Gastrocnemius medialis (tissue), 4 donors: ENCODE results near the gene TSPAN9. TPM values are rescaled to one million over a fixed set of nuclear protein-coding genes. Genes with fewer than 3 reads are reported as not detected.
A peak's percentile ranks its signal among the peaks of the same experiment; 100 is the strongest.

Source experiments
- ATAC-seq, 2 donors: fragments of 150-250 bp; one replicate each; pipeline ENCODE4 v1.9.1; 2016
- DNase-seq, 2 donors: peaks; one replicate each; pipeline ENCODE4 v3.0.0-alpha.2; 2019
- H3K27ac ChIP-seq, 4 donors: fragments of 200-600 bp; sonication (generic); 1 replicate in 1 of 4; 2 replicates in 3 of 4; pipeline ENCODE4 v1.5.1; 2016 to 2018; ENCODE audit warnings: mild to moderate bottlenecking in 2 of 4, moderate library complexity in 1 of 4
- H3K27me3 ChIP-seq, 3 donors: fragments of 200-600 bp; sonication (generic) in 2 of 3; 1 replicate in 1 of 3; 2 replicates in 2 of 3; pipeline versions ENCODE4 v1.5.1 to v1.6.0; 2016 to 2019; ENCODE audit warnings: mild to moderate bottlenecking in 1 of 3, moderate library complexity in 1 of 3
- H3K36me3 ChIP-seq, 2 donors: fragments of 200-600 bp; sonication (generic) in 1 of 2; one replicate each; pipeline ENCODE4 v1.5.1; 2017 to 2018
- H3K4me1 ChIP-seq, 2 donors: fragments of 200-600 bp; sonication (generic) in 1 of 2; one replicate each; pipeline ENCODE4 v1.5.1; 2016 to 2017; ENCODE audit warnings: mild to moderate bottlenecking in 2 of 2
- H3K4me3 ChIP-seq, 4 donors: fragments of 200-600 bp; sonication (generic) in 3 of 4; 1 replicate in 1 of 4; 2 replicates in 3 of 4; pipeline ENCODE4 v1.5.1; 2016 to 2019; ENCODE audit warnings: mild to moderate bottlenecking in 2 of 4
- H3K9me3 ChIP-seq, 3 donors: fragments of 200-600 bp; sonication (generic) in 2 of 3; 1 replicate in 1 of 3; 2 replicates in 2 of 3; pipeline ENCODE4 v1.5.1; 2016 to 2019
- CTCF ChIP-seq, 5 experiments: fragments of 450-650 bp in 3 of 5; fragments of 200-600 bp in 2 of 5; sonication (generic) in 2 of 5; IDR thresholded peaks in 4 of 5; conservative IDR thresholded peaks in 1 of 5; 1 replicate in 4 of 5; 2 replicates in 1 of 5; pipeline ENCODE4 v1.5.1; 2016 to 2019; ENCODE audit warnings: antibody characterized with exemption in 5 of 5, mild to moderate bottlenecking in 3 of 5, moderate library complexity in 3 of 5
- POLR2A ChIP-seq, 2 donors: fragments of 450-650 bp; IDR thresholded peaks; one replicate each; pipeline ENCODE4 v1.6.1; 2017; ENCODE audit warnings: antibody characterized with exemption in 2 of 2, mild to moderate bottlenecking in 2 of 2, moderate library complexity in 2 of 2
- in situ Hi-C, 4 donors: fragments of 200-750 bp; cut with MboI; loops; one replicate each; pipeline versions ENCODE4 v1.15.0 to v1.8.0; 2017; ENCODE audit warnings: low sequenced_read_pairs in 4 of 4
- intact Hi-C: fragments of 100-400 bp; cut with DNase I; formaldehyde crosslinking; loops from one replicate; pipeline ENCODE4 v1.15.1; 2023; ENCODE audit warnings: low total_unique reads
- total RNA-seq, 4 donors: library from RNA; depleted of rRNA; stranded (reverse); fragments of >200 nt; gene quantifications; one replicate each; pipeline versions ENCODE4 v1.1.0 to v1.2.3, GENCODE V29; 2016

Gene TSPAN9
- total RNA-seq, 4 donors from 2014 or later, result 4.7 to 9.4 (median 7.4) TPM

GRCh38 chr12:3228552-3228951, 151.4 kb downstream of the TSPAN9 start:
- TF ChIP-seq POLR2A (IDR thresholded peaks at IDR 0.05), result no peak
- no peak for TF ChIP-seq CTCF (IDR thresholded peaks at IDR 0.05 in 4 of 5, conservative IDR thresholded peaks at IDR 0.05 in 1 of 5)
- in situ Hi-C loops (no loop called here), intact Hi-C loops (no loop called here)
- H3K27ac ChIP-seq, result no peak overlapping the region
- H3K27me3 ChIP-seq, result no peaks in the 10 kb centered on the region
- H3K4me3 ChIP-seq, result no peak overlapping the region
- H3K9me3 ChIP-seq, result no peaks in the 10 kb centered on the region
- H3K36me3 ChIP-seq, result no peaks in the 10 kb centered on the region
- DNase-seq (no peak), ATAC-seq (no peak)
- peaks cover 21 to 23% of the 10 kb centered on the region in 2 donors for H3K4me1 ChIP-seq

GRCh38 chr12:3229577-3229976, 152.4 kb downstream of the TSPAN9 start:
- no peak for DNase-seq

GRCh38 chr12:3230758-3231375, 153.7 kb downstream of the TSPAN9 start:
- Histone ChIP-seq H3K27me3 (no peaks in the 10 kb centered on the region), H3K36me3 (no peaks in the 10 kb centered on the region), H3K4me3 (no peak overlapping the region), H3K4me1 (peaks cover 20 to 28% of the 10 kb centered on the region in 2 donors), H3K27ac (peak overlapping the region; percentile 44 to 72 (median 66)), H3K9me3 (no peaks in the 10 kb centered on the region)
- no peak for TF ChIP-seq CTCF (IDR thresholded peaks at IDR 0.05 in 4 of 5, conservative IDR thresholded peaks at IDR 0.05 in 1 of 5)
- no peak for TF ChIP-seq POLR2A (IDR thresholded peaks at IDR 0.05)
- DNase-seq (no peak), ATAC-seq (peak in 1 of 2 donors; percentile 45)
- intact Hi-C loops (loop anchor here (5.0 kb wide), 1 partner anchor 41 kb away; no protein-coding TSS in a partner anchor), in situ Hi-C loops (no loop called here)

More at GRCh38 chr12:3229577-3229976, 152.4 kb downstream of the TSPAN9 start:
- TF ChIP-seq POLR2A (IDR thresholded peaks at IDR 0.05) (no peak), CTCF (IDR thresholded peaks at IDR 0.05 in 4 of 5, conservative IDR thresholded peaks at IDR 0.05 in 1 of 5) (no peak)
- Histone ChIP-seq H3K27me3 (no peaks in the 10 kb centered on the region), H3K9me3 (no peaks in the 10 kb centered on the region), H3K4me3 (no peak overlapping the region), H3K4me1 (peaks cover 21 to 23% of the 10 kb centered on the region in 2 donors), H3K36me3 (no peaks in the 10 kb centered on the region), H3K27ac (no peak overlapping the region)
- intact Hi-C loops (no loop called here), in situ Hi-C loops (no loop called here)
- no peak for ATAC-seq

GRCh38 chr12:3231399-3231876, 154.3 kb downstream of the TSPAN9 start:
- ATAC-seq (peak; percentile 59 to 79), DNase-seq (peak; percentile 17 to 74)
- intact Hi-C loops (loop anchor here (5.0 kb wide), 1 partner anchor 41 kb away; no protein-coding TSS in a partner anchor), in situ Hi-C loops (no loop called here)
- H3K36me3 ChIP-seq, result no peaks in the 10 kb centered on the region
- H3K4me3 ChIP-seq, result peak overlapping the region in 1 of 4 donors; percentile 21
- H3K27me3 ChIP-seq, result no peaks in the 10 kb centered on the region
- TF ChIP-seq POLR2A (IDR thresholded peaks at IDR 0.05) (no peak), CTCF (IDR thresholded peaks at IDR 0.05 in 4 of 5, conservative IDR thresholded peaks at IDR 0.05 in 1 of 5) (no peak)
- no peaks in the 10 kb centered on the region for H3K9me3 ChIP-seq
- peak overlapping the region; percentile 44 to 72 (median 66) for H3K27ac ChIP-seq
- H3K4me1 ChIP-seq, result peaks cover 23 to 34% of the 10 kb centered on the region in 2 donors
